ENCODE measurements around the gene GGN. TPM values are rescaled to one million over a fixed set of nuclear protein-coding genes. Genes with fewer than 3 reads are reported as not detected.
A peak's percentile ranks its signal among the peaks of the same experiment; 100 is the strongest.

GGN gene
- total RNA-seq, 4 donors from 2014 or later: not detected

- Histone ChIP-seq H3K27me3 (peaks cover 0 to 77% of the 10 kb centered on the region in 2 donors), H3K4me3 (no peak overlapping the region), H3K4me1 (peaks cover 0 to 19% (median 3%) of the 10 kb centered on the region in 4 donors), H3K27ac (no peak overlapping the region), H3K36me3 (peaks cover 0 to 6% (median 0%) of the 10 kb centered on the region in 3 donors), H3K9me3 (no peaks in the 10 kb centered on the region)
- WGBS, 2 donors: 38 to 47% methylated on average over 9 of the region's 9 CpGs
- no peak for DNase-seq (ENCODE audit: low spot score in 2 of 2)
- TF ChIP-seq EP300 (IDR thresholded peaks at IDR 0.05) (no peak), POLR2A (IDR thresholded peaks at IDR 0.05) (no peak), CTCF (IDR thresholded peaks at IDR 0.05) (no peak)
Observed at GRCh38 chr19:38399081-38399480, 11.2 kb upstream of the GGN start.

DNA sequence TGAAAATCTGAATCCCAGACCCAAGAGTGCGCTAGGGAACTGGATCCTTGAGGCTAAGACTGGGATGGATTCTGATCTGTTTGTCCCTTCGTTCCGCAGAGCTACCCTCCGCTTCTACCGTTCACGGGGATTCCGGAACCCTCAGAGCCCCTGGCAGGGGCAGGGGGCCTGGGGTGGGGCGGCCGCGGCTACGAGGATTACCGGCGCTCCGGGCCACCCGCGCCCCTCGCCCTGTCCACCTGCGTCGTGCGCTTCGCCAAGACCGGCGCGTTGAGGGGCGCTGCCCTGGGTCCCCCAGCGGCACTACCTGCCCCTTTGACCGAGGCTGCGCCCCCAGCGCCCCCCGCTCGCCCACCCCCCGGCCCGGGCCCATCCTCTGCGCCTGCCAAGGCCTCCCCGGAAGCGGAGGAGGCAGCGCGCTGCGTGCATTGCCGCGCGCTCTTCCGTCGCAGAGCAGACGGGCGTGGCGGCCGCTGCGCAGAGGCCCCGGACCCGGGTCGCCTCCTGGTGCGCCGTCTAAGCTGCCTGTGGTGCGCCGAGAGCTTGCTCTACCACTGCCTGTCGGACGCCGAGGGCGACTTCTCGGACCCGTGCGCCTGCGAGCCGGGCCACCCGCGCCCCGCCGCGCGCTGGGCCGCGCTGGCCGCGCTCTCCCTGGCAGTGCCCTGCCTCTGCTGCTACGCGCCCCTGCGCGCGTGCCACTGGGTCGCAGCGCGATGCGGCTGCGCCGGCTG, 7.7 kb upstream of the GGN start:
- 9 to 13% methylated on average over 20 to 31 of the region's 86 CpGs for WGBS, 2 donors
- Histone ChIP-seq H3K9me3 (no peaks in the 10 kb centered on the region), H3K4me1 (peaks cover 0 to 8% (median 0%) of the 10 kb centered on the region in 4 donors), H3K27me3 (peaks cover 0 to 60% of the 10 kb centered on the region in 2 donors), H3K36me3 (peaks cover 0 to 6% (median 0%) of the 10 kb centered on the region in 3 donors), H3K27ac (no peak overlapping the region), H3K4me3 (peak overlapping the region in 2 of 4 donors; percentile 4 to 27)
- TF ChIP-seq EP300 (IDR thresholded peaks at IDR 0.05) (no peak), POLR2A (IDR thresholded peaks at IDR 0.05) (no peak), CTCF (IDR thresholded peaks at IDR 0.05) (no peak)
- no peak for DNase-seq (ENCODE audit: low spot score in 2 of 2)

- H3K4me3 ChIP-seq: no peak overlapping the region
Observed at GRCh38 chr19:38394488-38394887, 6.7 kb upstream of the GGN start.

DNA sequence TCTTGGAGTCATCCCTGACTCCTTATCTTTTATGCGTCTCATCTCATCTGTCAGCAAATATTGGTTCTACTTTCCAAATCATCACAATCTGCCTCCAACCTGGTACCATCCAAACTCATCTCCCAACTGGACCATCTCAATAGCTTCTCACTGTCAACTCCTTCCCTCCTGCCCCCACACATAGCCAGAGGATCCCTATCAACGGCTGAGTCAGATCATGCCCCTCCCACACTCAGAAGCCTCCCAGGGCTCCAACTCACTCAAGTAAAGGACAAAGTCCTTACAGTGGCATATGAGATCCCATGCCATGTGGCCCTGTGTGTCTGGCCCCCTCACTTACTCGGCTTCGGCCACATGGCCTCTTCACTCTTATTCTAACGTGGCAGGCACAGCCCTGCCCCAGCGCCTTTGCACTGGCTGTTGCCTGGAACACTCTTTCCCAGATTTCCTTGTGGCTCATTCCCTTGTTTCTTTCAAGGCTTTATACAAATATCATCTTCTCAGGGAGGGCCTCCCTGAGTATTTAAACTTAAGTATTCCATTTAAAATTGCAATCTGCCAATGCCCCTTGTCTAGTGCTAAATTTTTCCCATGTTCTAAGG, 5.0 kb upstream of the GGN start:
- Histone ChIP-seq H3K36me3 (peaks cover 0 to 6% (median 0%) of the 10 kb centered on the region in 3 donors), H3K4me3 (no peak overlapping the region), H3K4me1 (peaks cover 0 to 32% (median 10%) of the 10 kb centered on the region in 4 donors), H3K27ac (no peak overlapping the region), H3K27me3 (peaks cover 0 to 34% of the 10 kb centered on the region in 2 donors), H3K9me3 (no peaks in the 10 kb centered on the region)
- WGBS, 2 donors: 61 to 70% methylated on average over 6 of the region's 6 CpGs
- TF ChIP-seq POLR2A (IDR thresholded peaks at IDR 0.05) (no peak), CTCF (IDR thresholded peaks at IDR 0.05) (no peak), EP300 (IDR thresholded peaks at IDR 0.05) (no peak)
- DNase-seq (ENCODE audit: low spot score in 2 of 2): no peak

More at GRCh38 chr19:38394488-38394887, 6.7 kb upstream of the GGN start:
- 5 to 8% methylated on average over 19 to 24 of the region's 30 CpGs for WGBS, 2 donors
- peaks cover 0 to 49% of the 10 kb centered on the region in 2 donors for H3K27me3 ChIP-seq
- peaks cover 0 to 15% (median 0%) of the 10 kb centered on the region in 4 donors for H3K4me1 ChIP-seq
- no peak for TF ChIP-seq EP300 (IDR thresholded peaks at IDR 0.05)
- TF ChIP-seq CTCF (IDR thresholded peaks at IDR 0.05): no peak
- no peak for TF ChIP-seq POLR2A (IDR thresholded peaks at IDR 0.05)
- no peaks in the 10 kb centered on the region for H3K9me3 ChIP-seq
- peaks cover 0 to 6% (median 0%) of the 10 kb centered on the region in 3 donors for H3K36me3 ChIP-seq
- no peak for DNase-seq (ENCODE audit: low spot score in 2 of 2)
- no peak overlapping the region for H3K27ac ChIP-seq

- Histone ChIP-seq H3K27ac (no peak overlapping the region), H3K36me3 (peaks cover 0 to 6% (median 0%) of the 10 kb centered on the region in 3 donors), H3K4me1 (peaks cover 0 to 40% (median 16%) of the 10 kb centered on the region in 4 donors), H3K4me3 (no peak overlapping the region), H3K27me3 (peaks cover 0 to 27% of the 10 kb centered on the region in 2 donors), H3K9me3 (no peaks in the 10 kb centered on the region)
- no peak for DNase-seq (ENCODE audit: low spot score in 2 of 2)
- WGBS, 2 donors: 58 to 70% methylated on average over 8 of the region's 8 CpGs
- TF ChIP-seq POLR2A (IDR thresholded peaks at IDR 0.05) (no peak), CTCF (IDR thresholded peaks at IDR 0.05) (no peak), EP300 (IDR thresholded peaks at IDR 0.05) (no peak)
Observed at GRCh38 chr19:38391911-38392464, 4.2 kb upstream of the GGN start.

Measured in tibial nerve (tissue), 4 donors.